Omental fat pad (tissue), 4 donors: ENCODE data around the gene DLGAP1. TPM values are rescaled to one million over a fixed set of nuclear protein-coding genes. Genes with fewer than 3 reads are reported as not detected.

ENCODE experiments used
- ATAC-seq: fragments of 150-250 bp; one replicate; pipeline ENCODE4 v1.9.1; 2016; ENCODE audit warnings: mild to moderate bottlenecking, moderate library complexity; ENCODE audit not compliant: low FRiP score
- DNase-seq: peaks from one replicate; pipeline ENCODE4 v3.0.0-alpha.2; 2019; ENCODE audit warnings: low spot score
- total RNA-seq, 4 donors: library from RNA; depleted of rRNA; stranded (reverse); fragments of >200 nt; gene quantifications; one replicate each; pipeline ENCODE4 v1.1.0, GENCODE V29; 2016
- TF ChIP-seq, protein P1 (sequence below), 3 donors: fragments of 450-650 bp; IDR thresholded peaks; one replicate each; pipeline ENCODE4 v1.5.1; 2016 to 2017; ENCODE audit warnings: antibody characterized with exemption in 3 of 3, mild to moderate bottlenecking in 3 of 3, moderate library complexity in 2 of 3

Gene DLGAP1
- total RNA-seq, 4 donors from 2014 or later: 1.5 to 8.0 (median 5.4) TPM

DNA sequence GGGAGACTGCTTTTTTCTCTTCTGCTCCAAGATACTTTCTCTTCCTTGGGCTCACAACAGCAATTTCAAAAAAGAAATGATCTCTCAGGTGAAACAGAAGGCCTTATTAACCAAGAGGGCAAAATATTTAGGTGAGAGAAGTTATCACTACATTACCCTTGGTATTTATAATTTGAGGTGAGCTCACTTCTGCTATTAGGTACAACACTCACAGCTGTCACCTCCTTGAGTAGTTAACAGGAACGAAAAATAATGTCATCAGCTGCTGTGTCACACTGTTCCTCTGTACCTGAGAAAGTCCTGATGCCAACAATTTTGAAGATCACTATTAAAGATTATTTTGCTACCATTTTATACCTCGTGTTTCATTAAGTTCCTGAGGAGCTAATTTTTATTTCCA lies 205.0 kb downstream of the DLGAP1 start:
- ATAC-seq: no peak
- no peak for DNase-seq
- TF ChIP-seq, protein P1, sequence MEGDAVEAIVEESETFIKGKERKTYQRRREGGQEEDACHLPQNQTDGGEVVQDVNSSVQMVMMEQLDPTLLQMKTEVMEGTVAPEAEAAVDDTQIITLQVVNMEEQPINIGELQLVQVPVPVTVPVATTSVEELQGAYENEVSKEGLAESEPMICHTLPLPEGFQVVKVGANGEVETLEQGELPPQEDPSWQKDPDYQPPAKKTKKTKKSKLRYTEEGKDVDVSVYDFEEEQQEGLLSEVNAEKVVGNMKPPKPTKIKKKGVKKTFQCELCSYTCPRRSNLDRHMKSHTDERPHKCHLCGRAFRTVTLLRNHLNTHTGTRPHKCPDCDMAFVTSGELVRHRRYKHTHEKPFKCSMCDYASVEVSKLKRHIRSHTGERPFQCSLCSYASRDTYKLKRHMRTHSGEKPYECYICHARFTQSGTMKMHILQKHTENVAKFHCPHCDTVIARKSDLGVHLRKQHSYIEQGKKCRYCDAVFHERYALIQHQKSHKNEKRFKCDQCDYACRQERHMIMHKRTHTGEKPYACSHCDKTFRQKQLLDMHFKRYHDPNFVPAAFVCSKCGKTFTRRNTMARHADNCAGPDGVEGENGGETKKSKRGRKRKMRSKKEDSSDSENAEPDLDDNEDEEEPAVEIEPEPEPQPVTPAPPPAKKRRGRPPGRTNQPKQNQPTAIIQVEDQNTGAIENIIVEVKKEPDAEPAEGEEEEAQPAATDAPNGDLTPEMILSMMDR (IDR thresholded peaks at IDR 0.05): no peak

DNA sequence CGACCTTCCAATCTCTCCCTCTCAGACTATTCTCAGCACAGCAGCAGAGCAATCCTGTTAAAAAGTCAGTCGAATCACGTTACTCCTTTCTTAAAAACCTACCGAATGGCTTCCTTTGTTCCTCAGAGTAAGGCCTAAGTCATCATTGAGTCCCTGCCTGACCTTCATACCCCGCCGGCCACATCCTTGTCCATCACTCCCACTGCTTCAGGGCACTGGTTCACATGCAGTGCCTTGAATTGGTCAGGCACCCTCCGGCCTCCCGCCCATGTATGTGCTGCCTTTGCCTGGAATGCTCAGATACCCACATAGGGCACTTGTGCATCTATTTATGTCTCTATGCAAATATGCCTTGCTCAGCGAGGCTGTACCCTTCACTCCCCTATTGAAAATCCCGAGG lies 206.4 kb downstream of the DLGAP1 start:
- DNase-seq (no peak), ATAC-seq (no peak)
- TF ChIP-seq, protein P1 (IDR thresholded peaks at IDR 0.05): no peak

DNA sequence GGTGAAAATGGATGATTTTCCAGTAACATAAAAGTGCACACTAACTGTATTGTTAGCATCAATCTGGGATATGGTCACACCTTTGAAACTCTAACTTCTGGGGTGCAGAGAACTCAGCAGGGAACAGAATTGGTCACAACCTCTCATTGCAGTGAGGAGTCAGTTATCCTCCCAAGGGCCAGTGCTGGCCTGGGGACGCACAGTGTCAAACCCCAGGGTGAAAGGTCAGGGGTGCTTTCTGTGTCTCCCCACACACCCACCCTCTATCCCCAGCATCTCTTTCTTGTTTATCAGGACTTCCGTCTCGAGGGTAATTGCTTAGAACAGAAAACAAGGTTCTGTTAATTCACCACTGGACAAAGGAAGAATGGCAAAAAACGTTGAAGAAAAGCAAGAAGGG lies 208.7 kb downstream of the DLGAP1 start:
- no peak for ATAC-seq
- DNase-seq: no peak
- TF ChIP-seq, protein P1 (IDR thresholded peaks at IDR 0.05): no peak

DNA sequence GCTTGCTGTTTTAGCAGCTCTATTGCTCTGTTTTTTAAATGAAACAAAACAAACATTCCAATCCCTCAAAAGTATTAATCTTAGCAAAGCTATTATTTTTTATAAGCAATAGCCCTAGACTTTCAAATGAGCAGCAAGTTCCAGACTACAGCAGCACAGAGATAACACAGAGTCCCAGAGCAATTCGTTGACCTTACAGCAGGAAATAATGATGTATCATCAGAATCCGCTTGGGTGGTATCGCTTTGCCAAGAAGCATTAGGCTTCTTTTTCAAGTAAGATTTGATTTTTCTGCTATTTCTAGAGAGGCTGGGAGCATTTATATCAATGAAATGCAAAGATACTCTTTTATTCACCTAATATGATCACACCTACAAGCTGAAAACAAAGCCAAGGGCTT lies 209.7 kb downstream of the DLGAP1 start:
- ATAC-seq: no peak

DNA sequence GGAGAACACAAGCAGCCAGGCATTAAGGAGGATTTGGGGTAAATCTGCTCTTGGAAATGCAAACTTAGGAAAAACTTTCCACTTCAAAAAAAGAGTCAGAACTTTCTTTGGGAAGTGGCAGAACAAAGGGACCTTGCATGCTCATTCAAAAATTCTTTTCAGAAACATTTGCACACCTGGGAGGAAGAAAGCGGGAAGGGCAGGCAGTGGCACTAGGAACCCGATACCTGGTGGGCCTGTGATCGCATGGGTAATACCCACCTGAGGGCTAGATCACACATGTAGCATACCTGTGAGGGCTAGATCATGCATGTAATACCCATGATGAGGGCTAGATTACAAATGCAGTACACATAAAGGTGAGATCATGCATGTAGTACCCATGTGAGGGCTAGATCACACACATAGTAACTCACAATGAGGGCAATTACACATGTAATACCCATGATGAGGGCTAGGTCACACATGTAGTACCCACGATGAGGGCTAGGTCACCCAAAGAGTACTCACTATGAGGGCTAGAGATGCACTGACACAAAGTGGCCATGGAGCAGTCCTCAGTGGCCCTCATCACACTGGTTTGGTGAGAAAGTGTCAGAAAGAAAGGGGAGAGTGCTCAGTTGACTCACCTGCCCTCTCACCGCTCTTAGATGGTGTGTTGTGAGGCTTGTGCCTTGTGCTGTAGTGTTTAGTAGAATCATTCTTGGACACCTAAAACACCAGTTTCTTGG lies 212.5 kb downstream of the DLGAP1 start:
- TF ChIP-seq, protein P1 (IDR thresholded peaks at IDR 0.05): no peak
- ATAC-seq (no peak), DNase-seq (no peak)

More for the DNA sequence above, 209.7 kb downstream of the DLGAP1 start:
- no peak for DNase-seq
- TF ChIP-seq, protein P1 (IDR thresholded peaks at IDR 0.05): no peak

DNA sequence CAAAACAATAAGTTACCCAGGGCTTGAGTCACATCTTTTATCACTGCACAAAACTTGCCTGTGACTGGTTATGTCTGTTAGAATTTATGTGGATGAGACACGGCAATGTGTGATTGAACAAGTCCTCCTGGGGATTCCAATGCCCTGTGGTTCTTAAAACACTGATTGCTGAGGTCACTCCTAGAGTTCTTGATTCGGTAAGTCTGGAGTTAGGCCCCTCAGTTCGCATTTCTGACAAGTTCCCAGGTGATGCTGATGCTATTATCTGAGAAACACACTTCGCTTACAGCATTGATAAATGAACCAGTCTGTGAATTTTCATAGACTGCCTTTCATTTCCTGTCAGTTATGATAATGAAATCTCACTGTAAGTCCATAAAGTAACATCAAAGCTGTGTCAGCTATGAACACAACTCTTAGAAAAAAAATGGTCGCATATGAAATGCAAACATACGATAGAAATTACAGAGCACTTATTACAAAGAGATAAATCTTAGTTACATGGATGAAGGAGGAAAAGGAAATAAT lies 214.0 kb downstream of the DLGAP1 start:
- DNase-seq (no peak), ATAC-seq (no peak)
- TF ChIP-seq, protein P1 (IDR thresholded peaks at IDR 0.05): no peak

DNA sequence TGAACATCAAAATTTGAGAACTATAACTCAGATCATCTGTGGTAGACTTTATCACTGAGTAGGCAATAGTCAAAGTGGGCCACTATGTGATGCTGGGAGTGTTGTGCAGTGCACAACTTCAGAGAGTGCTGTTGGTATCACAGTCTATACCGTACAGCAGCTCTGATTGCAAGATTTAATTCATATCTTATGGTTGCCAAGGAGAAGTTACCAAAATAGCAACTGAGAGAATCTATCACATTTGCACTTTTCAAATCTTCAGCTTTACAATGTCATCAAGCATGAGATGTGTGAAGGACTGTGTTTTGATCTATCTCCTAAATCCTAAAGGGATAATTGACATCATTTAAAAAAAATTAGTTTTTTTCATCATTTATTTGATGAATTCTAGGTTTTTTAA lies 216.1 kb downstream of the DLGAP1 start:
- DNase-seq (no peak), ATAC-seq (no peak)
- TF ChIP-seq, protein P1 (IDR thresholded peaks at IDR 0.05): no peak
